ENCODE measurements around the gene REEP1.

GRCh38 chr2:86249176-86249575 lies 88.2 kb downstream of the REEP1 start:
- TF ChIP-seq CTCF (conservative IDR thresholded peaks at IDR 0.05 in 1 of 2, IDR thresholded peaks at IDR 0.05 in 1 of 2; ENCODE audit: extremely low read depth in 1 of 2, insufficient read depth in 1 of 2, low read depth in 1 of 2, low read length in 2 of 2): no peak
- no peak for TF ChIP-seq EZH2 (IDR thresholded peaks at IDR 0.05; ENCODE audit: borderline replicate concordance, low read length)

All from mammary epithelial cell (primary cell).